Mesenchymal stem cell (in vitro differentiated cells and primary cell): ENCODE data around the gene STX16.

ENCODE experiments used
- DNase-seq: peaks from one replicate; pipeline ENCODE4 v3.0.0-alpha.2; 2013
- H2AFZ ChIP-seq: one replicate; pipeline ENCODE4 v1.6.1; 2013; ENCODE audit warnings: low read depth, mild to moderate bottlenecking, control low read depth, inconsistent platforms, low read length, moderate library complexity
- H2AK5ac ChIP-seq: 2 replicates; pipeline ENCODE4 v1.6.1; 2013; ENCODE audit warnings: low read length, moderate library complexity, mild to moderate bottlenecking, inconsistent platforms; ENCODE audit not compliant: severe bottlenecking
- H2BK120ac ChIP-seq: one replicate; pipeline ENCODE4 v1.6.1; 2013; ENCODE audit warnings: low read depth, mild to moderate bottlenecking, inconsistent platforms, low read length, moderate library complexity
- H2BK12ac ChIP-seq, 2 experiments: one replicate each; pipeline ENCODE4 v1.6.1; 2013; ENCODE audit warnings: inconsistent platforms in 2 of 2, low read length in 2 of 2, mild to moderate bottlenecking in 2 of 2, moderate library complexity in 2 of 2, control low read depth in 1 of 2
- H2BK15ac ChIP-seq: one replicate; pipeline ENCODE4 v1.6.1; 2013; ENCODE audit warnings: mild to moderate bottlenecking, low read depth, inconsistent platforms; ENCODE audit not compliant: poor library complexity, severe bottlenecking
- H2BK5ac ChIP-seq: 2 replicates; pipeline ENCODE4 v1.6.1; 2013; ENCODE audit warnings: low read depth, mild to moderate bottlenecking, low read length, control low read depth, inconsistent platforms; ENCODE audit not compliant: poor library complexity, severe bottlenecking
- H3K14ac ChIP-seq, 2 experiments: one replicate each; pipeline ENCODE4 v1.6.1; 2013; ENCODE audit warnings: inconsistent platforms in 2 of 2, low read length in 2 of 2, control low read depth in 1 of 2, mild to moderate bottlenecking in 1 of 2, moderate library complexity in 1 of 2
- H3K18ac ChIP-seq, 2 experiments: one replicate each; pipeline ENCODE4 v1.6.1; 2013; ENCODE audit warnings: inconsistent platforms in 2 of 2, low read length in 2 of 2, control low read depth in 1 of 2, low read depth in 1 of 2, mild to moderate bottlenecking in 1 of 2
- H3K23ac ChIP-seq, 2 experiments: one replicate each; pipeline ENCODE4 v1.6.1; 2013; ENCODE audit warnings: inconsistent platforms in 2 of 2, low read length in 2 of 2, mild to moderate bottlenecking in 2 of 2, moderate library complexity in 2 of 2, control low read depth in 1 of 2
- H3K27ac ChIP-seq: 2 replicates; pipeline ENCODE4 v1.5.1; 2013; ENCODE audit warnings: mild to moderate bottlenecking, moderate library complexity, low read length, control low read depth, inconsistent platforms; ENCODE audit not compliant: poor library complexity, severe bottlenecking
- H3K27me3 ChIP-seq, 2 experiments: 2 replicates each; pipeline versions ENCODE4 v1.6.1 to v1.7.0; 2013; ENCODE audit warnings: low read length in 2 of 2, mild to moderate bottlenecking in 2 of 2, moderate library complexity in 2 of 2, control low read depth in 1 of 2, inconsistent platforms in 1 of 2; ENCODE audit not compliant: control insufficient read depth in 1 of 2, insufficient read depth in 1 of 2
- H3K36me3 ChIP-seq, 2 experiments: 2 replicates each; pipeline versions ENCODE4 v1.6.1 to v1.7.0; 2013; ENCODE audit warnings: low read length in 2 of 2, control low read depth in 1 of 2, inconsistent platforms in 1 of 2, low read depth in 1 of 2, mild to moderate bottlenecking in 1 of 2; ENCODE audit not compliant: insufficient read depth in 2 of 2, control insufficient read depth in 1 of 2
- H3K4ac ChIP-seq, 2 experiments: one replicate each; pipeline ENCODE4 v1.6.1; 2013; ENCODE audit warnings: inconsistent platforms in 2 of 2, low read length in 2 of 2, mild to moderate bottlenecking in 2 of 2, moderate library complexity in 2 of 2, control low read depth in 1 of 2, low read depth in 1 of 2
- H3K4me1 ChIP-seq: 2 replicates; pipeline ENCODE4 v1.6.1; 2013; ENCODE audit warnings: low read depth, low read length, control low read depth; ENCODE audit not compliant: control insufficient read depth, insufficient read depth
- H3K4me2 ChIP-seq: 2 replicates; pipeline ENCODE4 v1.6.1; 2013; ENCODE audit warnings: low read length, mild to moderate bottlenecking, inconsistent platforms; ENCODE audit not compliant: poor library complexity, severe bottlenecking
- H3K4me3 ChIP-seq, 2 experiments: 2 replicates each; pipeline versions ENCODE4 v1.5.1 to v1.7.0; 2013; ENCODE audit warnings: low read length in 2 of 2, mild to moderate bottlenecking in 2 of 2, control low read depth in 1 of 2, low read depth in 1 of 2; ENCODE audit not compliant: insufficient read depth in 1 of 2
- H3K79me1 ChIP-seq: replicated peaks from 2 replicates; pipeline ENCODE4 v1.6.1; 2013; ENCODE audit warnings: mild to moderate bottlenecking, control low read depth, low read length, inconsistent platforms; ENCODE audit not compliant: poor library complexity, severe bottlenecking
- H3K9ac ChIP-seq: 2 replicates; pipeline ENCODE4 v1.7.0; 2013; ENCODE audit warnings: mild to moderate bottlenecking, low read length, moderate library complexity
- H3K9me3 ChIP-seq: 2 replicates; pipeline ENCODE4 v1.7.0; 2013; ENCODE audit warnings: mild to moderate bottlenecking, low read length; ENCODE audit not compliant: control insufficient read depth
- H4K8ac ChIP-seq: one replicate; pipeline ENCODE4 v1.6.1; 2013; ENCODE audit warnings: inconsistent platforms, mild to moderate bottlenecking, low read length, moderate library complexity
- H4K91ac ChIP-seq: one replicate; pipeline ENCODE4 v1.6.1; 2013; ENCODE audit warnings: mild to moderate bottlenecking, low read length, inconsistent platforms
- WGBS: methylation state at CpG from one replicate; pipeline ENCODE4 v1.1.7; 2013; ENCODE audit warnings: mixed read lengths; 5-methylcytosine and 5-hydroxymethylcytosine counted together

Gene STX16

DNA sequence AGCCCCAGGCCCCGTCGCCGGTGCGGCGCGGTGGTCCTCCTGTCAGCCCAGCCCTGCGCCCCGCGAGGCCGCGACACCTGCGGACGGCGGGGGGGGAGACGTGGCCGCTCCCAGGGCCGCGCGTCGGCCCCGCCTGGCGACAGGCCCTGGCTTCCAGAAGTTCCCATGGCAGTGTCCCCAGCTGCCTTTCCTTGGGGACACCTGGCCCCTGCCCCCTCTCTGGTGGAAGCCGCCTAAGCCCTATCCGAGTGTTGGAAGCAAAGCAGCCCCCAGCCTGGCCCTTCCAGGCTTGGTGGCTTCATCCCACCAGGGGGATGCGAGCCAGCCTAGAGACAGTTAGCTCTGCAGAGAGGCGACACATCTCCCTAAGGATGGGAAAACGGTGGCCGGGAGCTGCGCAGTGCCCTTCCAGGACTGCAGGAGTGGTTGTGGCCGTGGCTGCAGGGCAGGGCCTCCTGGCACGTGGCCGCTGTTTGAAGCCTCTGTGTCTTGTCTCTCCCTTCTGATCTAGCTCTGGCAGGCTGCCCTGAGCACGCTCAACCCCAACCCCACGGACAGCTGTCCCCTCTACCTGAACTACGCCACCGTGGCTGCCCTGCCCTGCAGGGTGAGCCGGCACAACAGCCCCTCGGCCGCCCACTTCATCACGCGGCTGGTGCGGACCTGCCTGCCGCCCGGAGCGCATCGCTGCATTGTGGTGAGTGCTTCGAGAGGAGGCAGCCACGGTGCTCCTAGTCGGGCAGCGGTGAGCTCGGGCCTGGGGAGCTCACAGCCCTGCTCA, 42.3 kb downstream of the STX16 start:
- Histone ChIP-seq H3K36me3 (peaks cover 45 to 48% of the 10 kb centered on the region in 2 experiments), H2BK120ac (peak overlapping the region; percentile 55), H3K18ac (peak overlapping the region; percentile 49 to 94), H3K23ac (no peak overlapping the region), H2BK15ac (no peak overlapping the region), H3K27ac (no peak overlapping the region), H3K4ac (peak overlapping the region; percentile 71 to 85), H3K9ac (peak overlapping the region; percentile 88), H2BK5ac (no peak overlapping the region), H3K4me3 (peak overlapping the region; percentile 63 to 77), H3K4me1 (peaks cover 37% of the 10 kb centered on the region), H4K8ac (peak overlapping the region; percentile 93), H2BK12ac (peak overlapping the region; percentile 4 to 28), H3K79me1 (peaks cover 39% of the 10 kb centered on the region), H3K4me2 (peak overlapping the region; percentile 75), H2AK5ac (peak overlapping the region; percentile 11), H3K14ac (peak overlapping the region in 1 of 2 experiments; percentile 83), H2AFZ (peak overlapping the region; percentile 48), H4K91ac (peak overlapping the region; percentile 62), H3K9me3 (no peaks in the 10 kb centered on the region), H3K27me3 (no peaks in the 10 kb centered on the region)
- peak; percentile 26 for DNase-seq
- WGBS = 50% methylated on average over 51 of the region's 51 CpGs

DNA sequence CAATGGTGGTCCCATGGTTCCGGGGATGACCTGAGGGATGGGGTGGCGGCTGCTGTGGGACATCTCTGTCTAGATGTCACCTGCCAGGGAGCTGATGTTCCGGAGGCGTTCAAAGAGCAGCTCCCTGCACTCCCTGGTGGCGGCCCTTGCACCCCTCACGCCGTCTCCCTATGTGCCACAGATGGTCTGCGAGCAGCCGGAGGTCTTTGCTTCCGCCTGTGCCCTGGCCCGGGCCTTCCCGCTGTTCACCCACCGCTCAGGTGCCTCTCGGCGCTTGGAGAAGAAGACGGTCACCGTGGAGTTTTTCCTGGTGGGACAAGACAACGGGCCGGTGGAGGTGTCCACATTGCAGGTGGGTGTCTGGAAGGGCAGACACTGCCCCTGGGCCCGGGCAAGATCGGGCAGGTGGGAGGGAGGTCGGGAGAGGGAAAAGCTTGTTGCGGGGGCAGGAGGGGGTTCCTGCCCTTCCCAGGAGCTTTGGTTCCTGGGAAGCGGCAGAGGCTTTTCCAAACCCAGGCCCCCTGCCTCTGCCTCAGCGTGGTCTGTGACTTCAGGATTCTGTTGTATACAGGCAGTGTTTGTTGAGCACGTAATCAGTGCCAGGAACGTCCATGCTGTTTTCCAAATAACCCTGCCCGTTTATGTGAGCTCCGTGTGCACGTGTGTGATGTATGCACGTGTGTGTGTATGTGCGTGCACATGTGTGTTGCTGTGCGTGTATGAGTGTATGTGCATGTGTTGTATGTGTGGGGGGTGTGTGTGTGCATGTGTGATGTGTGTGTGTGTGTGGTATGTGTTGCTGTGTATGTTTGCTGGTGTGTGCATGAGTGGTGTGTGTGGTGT, 43.4 kb downstream of the STX16 start:
- Histone ChIP-seq H3K4me1 (peaks cover 34% of the 10 kb centered on the region), H2BK120ac (no peak overlapping the region), H3K9ac (peak overlapping the region; percentile 88), H3K79me1 (peaks cover 39% of the 10 kb centered on the region), H3K23ac (peak overlapping the region in 1 of 2 experiments; percentile 19), H3K27ac (no peak overlapping the region), H2BK12ac (no peak overlapping the region), H4K91ac (no peak overlapping the region), H2AK5ac (no peak overlapping the region), H3K9me3 (no peaks in the 10 kb centered on the region), H3K36me3 (peaks cover 55 to 58% of the 10 kb centered on the region in 2 experiments), H3K18ac (peak overlapping the region in 1 of 2 experiments; percentile 68), H2BK5ac (no peak overlapping the region), H4K8ac (no peak overlapping the region), H3K4me3 (peak overlapping the region in 1 of 2 experiments; percentile 7), H3K14ac (peak overlapping the region in 1 of 2 experiments; percentile 22), H3K27me3 (no peaks in the 10 kb centered on the region), H2BK15ac (no peak overlapping the region), H2AFZ (no peak overlapping the region), H3K4me2 (no peak overlapping the region), H3K4ac (no peak overlapping the region)
- no peak for DNase-seq
- 97% methylated on average over 33 of the region's 33 CpGs for WGBS

DNA sequence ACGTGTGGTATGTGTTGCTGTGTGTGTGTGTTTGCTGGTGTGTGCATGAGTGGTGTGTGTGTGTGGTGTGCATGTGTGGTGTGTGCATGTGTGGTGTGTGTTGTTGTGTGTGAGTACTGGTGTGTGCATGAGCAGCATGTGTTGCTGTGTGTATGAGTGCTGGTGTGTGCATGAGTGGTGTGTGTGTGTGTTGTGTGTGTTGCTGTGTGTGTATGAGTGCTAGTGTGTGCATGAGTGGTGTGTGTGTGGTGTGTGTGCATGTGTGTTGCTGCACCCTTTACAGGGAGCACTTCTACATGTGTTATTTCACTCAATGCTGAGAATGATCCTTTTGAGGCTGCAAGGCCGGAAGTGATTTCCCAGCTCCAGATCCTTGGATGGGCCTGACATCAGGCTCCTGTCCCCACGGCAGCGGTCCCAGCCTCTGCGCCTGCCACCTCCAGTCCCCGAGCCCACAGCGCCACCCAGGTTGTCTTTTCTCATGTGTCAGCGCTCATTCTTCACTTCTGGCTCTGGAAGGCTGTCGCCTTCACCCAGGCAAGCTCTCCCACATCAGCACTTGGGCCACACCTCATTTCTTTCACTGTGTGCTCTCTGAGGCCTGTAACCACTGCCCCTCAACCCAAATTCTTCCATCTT, 44.1 kb downstream of the STX16 start:
- Histone ChIP-seq H3K4ac (no peak overlapping the region), H3K4me3 (no peak overlapping the region), H2AK5ac (no peak overlapping the region), H2AFZ (no peak overlapping the region), H2BK120ac (no peak overlapping the region), H3K14ac (peak overlapping the region in 1 of 2 experiments; percentile 22), H3K79me1 (peaks cover 40% of the 10 kb centered on the region), H3K27ac (no peak overlapping the region), H3K23ac (peak overlapping the region in 1 of 2 experiments; percentile 19), H3K4me1 (peaks cover 34% of the 10 kb centered on the region), H3K18ac (peak overlapping the region in 1 of 2 experiments; percentile 68), H2BK15ac (no peak overlapping the region), H4K8ac (no peak overlapping the region), H3K27me3 (no peaks in the 10 kb centered on the region), H2BK12ac (no peak overlapping the region), H3K4me2 (no peak overlapping the region), H4K91ac (no peak overlapping the region), H2BK5ac (no peak overlapping the region), H3K36me3 (peaks cover 59 to 66% of the 10 kb centered on the region in 2 experiments), H3K9me3 (no peaks in the 10 kb centered on the region), H3K9ac (no peak overlapping the region)
- DNase-seq = no peak
- WGBS = 89% methylated on average over 9 of the region's 9 CpGs
